Measurements from ENCODE around the gene MAPK8. TPM values are rescaled to one million over a fixed set of nuclear protein-coding genes. Genes with fewer than 3 reads are reported as not detected.
"Not testable (repeated sequence)": the region's sequence is repeated elsewhere in the genome, so short reads cannot be mapped to it uniquely, and the experiment has no call there.

Gene MAPK8
- total RNA-seq, 1 donor from 2014 or later: 30.6 TPM

DNA sequence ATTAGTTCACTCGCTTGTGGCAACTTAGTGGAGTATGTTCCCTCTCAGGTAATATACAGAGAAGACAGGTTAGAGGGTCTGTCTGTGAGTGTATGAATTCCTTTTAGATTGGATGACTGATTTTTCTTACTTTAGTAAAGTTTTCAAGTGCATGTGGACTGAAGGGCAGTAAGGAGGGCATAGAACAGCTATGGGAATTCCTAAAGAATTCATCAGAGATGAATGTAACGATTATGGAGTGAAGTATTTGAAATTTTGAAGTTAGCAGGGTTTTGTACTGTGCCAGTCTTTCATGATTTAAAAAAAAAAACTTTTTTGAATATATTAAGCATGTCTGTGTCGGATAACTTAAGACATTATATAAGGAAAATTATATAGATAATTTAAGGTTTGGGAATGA, 15.5 kb downstream of the MAPK8 start:
- no peak for ATAC-seq (ENCODE audit: poor library complexity)
- DNase-seq: no peak
- intact Hi-C loops (cut with DNase I): no loop called here

DNA sequence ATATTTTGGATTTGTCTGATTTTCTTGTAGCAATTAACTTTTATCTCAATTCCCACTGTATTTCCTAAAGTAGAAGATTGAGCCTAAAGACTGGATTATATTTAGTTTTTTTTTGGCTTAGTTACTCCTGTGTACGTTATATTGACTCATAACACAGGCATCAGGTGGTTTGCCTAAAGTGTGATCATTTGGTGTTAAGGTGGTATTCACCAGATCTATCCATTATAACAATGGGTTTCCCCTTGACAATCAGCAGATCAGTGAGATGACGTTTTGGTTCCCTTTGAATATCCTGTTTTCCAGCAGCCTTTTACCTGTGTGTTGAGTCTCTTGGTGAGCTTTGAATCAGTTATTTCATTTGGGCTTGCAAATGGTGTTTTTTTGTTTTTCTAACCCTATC, 18.1 kb downstream of the MAPK8 start:
- ATAC-seq (ENCODE audit: poor library complexity) (no peak), DNase-seq (no peak)
- intact Hi-C loops (cut with DNase I): no loop called here

DNA sequence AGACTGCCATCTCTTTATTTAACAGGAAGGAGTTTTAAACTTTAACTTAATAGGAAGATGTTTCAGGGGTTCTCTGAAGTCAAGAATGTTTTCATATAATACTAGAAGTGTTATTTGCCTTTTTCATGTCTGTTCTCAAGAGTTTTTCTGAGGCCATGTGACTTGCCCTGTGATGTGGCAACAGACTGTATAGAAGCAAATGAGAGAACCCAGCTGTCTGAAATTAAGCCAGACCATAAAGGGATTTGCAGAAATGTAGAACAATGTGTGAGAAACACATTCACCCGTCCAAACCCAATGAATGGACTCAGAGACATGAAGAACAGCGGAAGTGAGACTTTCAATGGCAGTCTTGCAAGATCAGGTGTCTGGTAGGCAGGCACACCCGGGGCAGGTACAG, 23.8 kb downstream of the MAPK8 start:
- DNase-seq: no peak
- intact Hi-C loops (cut with DNase I): no loop called here
- no peak for ATAC-seq (ENCODE audit: poor library complexity)

DNA sequence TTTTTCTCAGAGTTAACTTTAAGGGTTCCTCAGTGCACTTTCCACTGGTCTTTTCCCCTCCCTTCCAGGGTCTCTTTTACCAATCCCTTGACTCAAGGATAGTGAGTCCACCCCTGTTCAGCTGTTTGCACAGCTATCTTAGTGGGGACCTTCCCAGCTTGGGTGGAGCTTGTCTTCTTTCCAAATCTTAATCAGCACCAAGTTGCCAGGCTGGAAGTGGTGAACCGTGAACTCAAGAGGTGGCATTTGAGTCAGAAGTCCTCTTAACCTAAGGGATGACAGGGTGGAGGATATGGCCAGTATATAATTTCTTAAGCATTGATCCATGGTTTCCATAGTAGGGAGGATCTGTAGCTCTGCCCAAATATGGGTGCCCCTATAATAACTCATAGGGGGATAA, 25.0 kb downstream of the MAPK8 start:
- intact Hi-C loops (cut with DNase I): no loop called here
- ATAC-seq (ENCODE audit: poor library complexity) (no peak), DNase-seq (no peak)

DNA sequence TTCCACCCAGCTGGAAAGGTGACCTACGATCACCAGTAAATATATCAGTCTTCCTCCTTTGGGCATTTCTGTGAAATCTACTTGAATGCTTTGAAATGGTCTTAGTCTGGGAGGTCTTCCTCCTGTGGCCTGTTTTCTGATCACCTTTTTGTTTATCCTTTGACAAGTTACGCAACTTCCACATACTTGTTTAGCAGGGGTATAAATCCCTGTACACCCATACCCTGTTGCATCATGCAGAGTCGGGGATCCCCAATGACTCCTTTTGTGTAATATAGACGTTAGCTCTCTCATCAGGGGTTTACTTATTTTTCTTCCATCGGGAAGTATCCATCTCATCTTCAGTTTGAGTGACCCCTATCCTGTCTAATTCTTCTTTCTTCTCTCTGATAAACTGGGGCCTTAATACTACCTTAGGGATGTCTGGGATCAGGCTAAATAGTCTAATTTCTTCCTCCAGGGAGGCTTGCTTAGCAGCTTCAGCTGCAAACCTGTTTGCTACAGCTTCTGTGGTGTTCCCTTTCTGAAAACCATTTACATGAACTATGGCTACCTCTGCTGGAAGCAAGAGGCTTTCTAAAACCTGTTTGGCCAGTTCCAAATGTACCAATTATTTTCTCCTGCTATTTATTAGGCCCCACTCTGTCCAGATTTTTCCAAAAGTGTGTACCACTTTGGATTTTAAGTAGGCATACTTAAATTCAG, 25.8 kb downstream of the MAPK8 start:
- ATAC-seq (ENCODE audit: poor library complexity): no peak
- intact Hi-C loops (cut with DNase I): no loop called here
- DNase-seq: no peak

DNA sequence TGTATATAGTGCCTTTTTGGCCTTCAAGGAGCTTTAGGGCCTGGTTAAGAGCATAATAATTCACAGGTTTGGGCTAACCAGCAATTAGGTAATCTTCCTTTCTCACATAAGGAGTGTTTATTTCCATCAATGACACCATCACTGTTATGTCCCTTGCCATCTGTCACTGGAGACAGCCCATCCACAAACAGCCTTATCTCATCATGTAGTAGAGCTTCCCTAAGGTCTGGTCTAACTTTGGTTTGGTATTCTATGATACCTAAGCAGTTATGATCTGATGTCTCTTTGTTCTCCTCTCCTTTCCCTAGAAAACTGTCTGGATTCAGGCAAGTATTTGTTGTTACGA, 26.4 kb downstream of the MAPK8 start:
- DNase-seq (no peak), ATAC-seq (ENCODE audit: poor library complexity) (no peak)
- intact Hi-C loops (cut with DNase I): no loop called here

DNA sequence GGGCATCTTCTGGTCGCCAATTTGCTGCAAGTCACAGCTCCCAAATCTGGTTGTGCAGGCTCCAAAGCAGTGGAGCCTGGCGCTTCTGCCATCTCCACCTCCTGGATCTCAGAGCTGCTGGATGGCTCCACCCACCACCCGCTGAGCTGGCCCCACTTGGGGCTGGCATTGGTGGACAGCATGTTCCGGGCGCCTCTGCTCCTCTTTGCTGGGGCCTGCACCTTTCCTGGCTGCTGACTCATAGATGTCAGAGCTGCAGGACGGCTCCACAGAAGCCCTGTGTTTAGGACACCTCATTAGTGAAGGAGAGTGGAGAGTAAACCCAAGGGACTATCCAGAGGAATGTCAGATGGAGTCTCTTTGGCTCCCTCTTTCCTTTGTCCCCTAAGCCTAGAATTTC, 27.4 kb downstream of the MAPK8 start:
- DNase-seq (peak; percentile 64), ATAC-seq (ENCODE audit: poor library complexity) (peak; percentile 82)
- intact Hi-C loops (cut with DNase I): no loop called here

DNA sequence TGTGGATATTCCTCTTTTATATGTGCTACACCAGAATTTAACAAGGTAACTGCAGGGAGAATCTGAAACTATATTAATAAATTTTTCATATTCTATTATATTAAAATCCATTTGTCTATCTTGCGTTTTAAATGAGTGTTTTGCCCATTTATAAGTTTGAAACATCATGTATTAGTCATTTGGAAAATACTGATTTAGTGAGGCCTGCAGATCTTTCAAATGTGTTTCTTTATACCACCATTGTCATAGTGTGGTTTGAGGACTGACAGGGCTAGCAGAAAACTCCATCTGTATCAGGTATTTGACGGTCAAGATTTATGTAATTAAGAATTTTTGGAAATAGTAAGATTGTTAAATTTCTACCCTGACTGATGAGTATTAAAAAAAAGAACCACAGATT, 29.3 kb downstream of the MAPK8 start:
- DNase-seq (no peak), ATAC-seq (ENCODE audit: poor library complexity) (no peak)
- intact Hi-C loops (cut with DNase I): no loop called here

DNA sequence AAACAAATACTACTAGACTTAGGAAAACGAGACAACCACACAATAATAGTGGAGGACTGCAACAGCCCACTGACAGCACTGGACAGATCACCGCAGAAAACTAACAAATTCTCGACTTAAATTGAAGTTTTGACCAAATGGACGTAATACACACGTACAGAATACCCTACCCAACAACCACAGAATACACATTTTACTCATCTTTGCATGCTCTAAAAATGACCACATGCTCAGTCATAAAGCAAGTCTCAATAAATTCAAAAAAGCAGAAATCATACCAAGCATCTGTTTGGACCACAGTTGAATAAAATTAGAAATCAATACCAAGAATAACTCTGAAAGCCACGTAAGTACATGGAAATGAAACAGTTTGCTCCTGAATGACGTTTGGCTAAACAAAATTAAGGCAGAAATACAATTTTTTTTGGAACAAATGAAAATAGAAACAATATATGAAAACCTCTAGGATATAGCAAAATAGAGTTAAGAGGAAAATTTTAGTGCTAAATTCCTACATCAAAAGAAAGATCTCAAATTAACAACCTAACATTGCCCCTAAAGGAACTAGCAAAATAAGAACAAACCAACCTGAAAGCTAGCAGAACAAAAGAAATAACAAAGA, 30.6 kb downstream of the MAPK8 start:
- ATAC-seq (ENCODE audit: poor library complexity): no peak
- intact Hi-C loops (cut with DNase I): no loop called here
- DNase-seq: no peak

DNA sequence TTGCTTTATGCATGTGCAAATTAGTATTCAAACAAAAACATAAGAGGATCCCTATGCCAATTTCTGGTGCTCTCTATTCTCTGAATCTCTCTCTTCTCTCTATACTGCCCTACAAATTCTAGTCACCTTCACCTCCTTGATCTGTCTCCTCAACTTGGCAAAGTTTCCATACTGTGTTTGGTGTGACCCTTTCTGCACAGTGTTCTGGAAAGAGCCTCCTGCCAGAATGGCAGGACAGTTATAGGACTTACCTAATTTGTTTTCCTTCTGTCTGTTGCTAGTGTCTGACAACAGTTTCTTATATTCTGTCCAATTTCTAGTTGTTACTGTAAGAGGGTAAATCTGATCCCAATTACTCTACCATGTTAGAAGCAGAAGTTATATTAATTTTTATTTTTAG, 34.3 kb downstream of the MAPK8 start:
- intact Hi-C loops (cut with DNase I): no loop called here
- ATAC-seq (ENCODE audit: poor library complexity): peak; percentile 88
- DNase-seq: no peak

DNA sequence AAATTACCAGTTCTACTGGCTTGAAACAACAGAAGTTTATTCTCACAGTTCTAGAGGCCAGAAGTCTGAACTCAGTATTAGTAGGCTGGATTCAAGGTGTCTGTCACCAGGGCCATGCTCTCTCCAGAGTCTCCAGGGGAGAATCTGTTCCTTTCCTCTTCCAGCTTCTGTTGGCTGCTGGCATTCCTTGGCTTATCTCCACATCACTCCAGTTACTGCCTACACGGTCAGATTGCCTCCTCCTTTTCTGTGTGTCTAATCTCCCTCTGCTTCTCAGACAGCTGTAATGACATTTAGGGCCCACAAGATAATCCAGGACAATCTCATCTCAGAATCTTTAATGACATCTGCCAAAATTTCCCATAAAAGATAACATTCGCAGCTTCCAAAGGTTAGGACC, 36.6 kb downstream of the MAPK8 start:
- ATAC-seq (ENCODE audit: poor library complexity): no peak
- intact Hi-C loops (cut with DNase I): no loop called here
- DNase-seq: no peak

DNA sequence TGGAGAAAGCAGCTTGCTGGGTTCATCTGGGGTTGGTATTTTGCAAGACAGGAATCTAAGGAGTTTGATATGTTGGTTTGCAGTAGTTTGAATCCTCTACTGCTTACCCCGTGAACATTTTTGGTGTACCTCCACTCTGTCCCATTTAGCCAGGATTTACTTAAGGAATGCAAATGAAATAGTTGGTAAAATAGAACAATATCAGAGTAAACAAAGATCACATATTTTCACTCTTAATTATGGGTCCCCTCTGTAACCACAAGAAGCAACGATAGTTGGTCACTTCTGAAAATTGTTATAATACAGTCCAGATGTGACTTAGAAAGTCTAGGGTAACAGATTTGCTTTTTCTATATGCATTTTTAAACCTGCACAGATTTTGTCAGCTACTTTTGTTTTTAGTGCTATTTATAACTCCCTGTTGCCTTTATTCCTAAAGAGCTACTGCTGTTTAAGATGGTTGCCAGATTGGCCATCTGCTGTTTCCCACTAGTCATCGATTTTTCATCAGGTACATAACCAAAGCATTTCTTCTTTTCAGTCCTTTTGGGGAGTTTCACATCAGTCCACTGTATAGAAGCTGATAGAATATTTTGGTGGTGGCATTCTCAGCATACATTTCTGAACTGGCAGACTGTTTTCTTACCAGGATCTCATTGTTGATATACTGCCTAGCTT, 37.6 kb downstream of the MAPK8 start:
- ATAC-seq (ENCODE audit: poor library complexity) (no peak), DNase-seq (no peak)
- intact Hi-C loops (cut with DNase I): no loop called here

DNA sequence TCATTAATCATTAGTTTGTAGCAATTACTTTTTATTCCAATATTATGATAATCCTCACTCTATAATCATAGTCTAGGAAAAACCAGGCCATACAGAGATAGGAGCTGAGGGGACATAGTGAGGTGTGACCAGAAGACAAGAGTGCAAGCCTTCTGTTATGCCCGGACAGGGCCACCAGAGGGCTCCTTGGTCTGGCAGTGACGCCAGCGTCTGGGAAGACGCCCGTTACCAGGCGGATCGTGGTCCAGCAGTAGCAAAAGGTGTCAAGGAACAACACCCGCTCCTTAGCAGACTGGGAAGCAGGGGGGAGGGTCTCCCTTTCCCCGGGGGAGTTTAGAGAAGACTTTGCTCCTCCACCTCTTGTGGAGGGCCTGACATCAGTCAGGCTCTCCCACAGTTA, 39.8 kb downstream of the MAPK8 start:
- intact Hi-C loops (cut with DNase I); DNase-seq; ATAC-seq (ENCODE audit: poor library complexity): not testable (repeated sequence)

DNA sequence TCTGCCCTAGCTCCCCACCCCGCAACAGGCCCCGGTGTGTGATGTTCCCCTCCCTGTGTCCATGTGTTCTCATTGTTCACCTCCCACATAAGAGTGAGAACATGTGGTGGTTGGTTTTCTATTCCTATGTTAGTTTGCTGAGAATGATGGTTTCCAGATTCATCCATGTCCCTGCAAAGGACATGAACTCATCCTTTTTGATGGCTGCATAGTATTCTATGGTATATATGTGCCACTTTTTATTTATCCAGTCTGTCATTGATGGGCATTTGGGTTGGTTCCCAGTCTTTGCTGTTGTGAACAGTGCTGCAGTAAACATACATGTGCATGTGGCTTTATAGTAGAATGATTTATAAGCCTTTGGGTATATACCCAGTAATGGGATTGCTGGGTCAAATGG, 41.1 kb downstream of the MAPK8 start:
- ATAC-seq (ENCODE audit: poor library complexity): not testable (repeated sequence)

DNA sequence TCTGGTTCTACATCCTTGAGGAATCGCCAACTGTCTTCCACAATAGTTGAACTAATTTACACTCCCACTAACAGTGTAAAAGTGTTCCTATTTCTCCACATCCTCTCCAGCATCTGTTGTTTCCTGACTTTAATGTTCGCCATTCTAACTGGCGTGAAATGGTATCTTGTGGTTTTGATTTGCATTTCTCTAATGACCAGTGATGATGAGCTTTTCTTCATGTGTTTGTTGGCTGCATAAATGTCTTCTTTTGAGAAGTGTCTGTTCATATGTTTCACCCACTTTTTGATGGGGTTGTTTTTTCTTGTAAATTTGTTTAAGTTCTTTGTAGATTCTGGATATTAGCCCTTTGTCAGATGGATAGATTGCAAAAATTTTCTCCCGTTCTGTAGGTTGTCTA, 41.5 kb downstream of the MAPK8 start:
- ATAC-seq (ENCODE audit: poor library complexity); DNase-seq; intact Hi-C loops (cut with DNase I): not testable (repeated sequence)

More for the DNA sequence above, 41.1 kb downstream of the MAPK8 start:
- intact Hi-C loops (cut with DNase I); DNase-seq: not testable (repeated sequence)

DNA sequence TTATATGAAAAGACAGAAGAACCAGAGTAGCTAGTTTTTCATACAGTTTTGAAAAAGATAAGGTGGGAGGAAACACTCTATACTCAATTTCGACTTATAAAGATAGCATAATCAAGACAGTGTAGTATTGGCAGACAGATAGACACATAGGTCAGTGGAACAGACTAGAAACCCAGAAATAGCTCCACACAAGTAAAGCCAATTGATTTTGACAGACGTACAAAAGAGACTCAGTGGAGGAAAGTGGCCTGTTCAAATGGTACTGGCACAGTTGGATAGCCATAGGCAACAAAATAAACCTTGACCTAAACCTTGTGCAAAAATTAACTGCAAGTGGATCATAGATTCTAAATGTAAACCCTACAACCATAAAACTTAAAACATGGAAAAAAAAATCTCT, 46.8 kb downstream of the MAPK8 start:
- intact Hi-C loops (cut with DNase I): no loop called here
- peak; percentile 65 for ATAC-seq (ENCODE audit: poor library complexity)
- no peak for DNase-seq

DNA sequence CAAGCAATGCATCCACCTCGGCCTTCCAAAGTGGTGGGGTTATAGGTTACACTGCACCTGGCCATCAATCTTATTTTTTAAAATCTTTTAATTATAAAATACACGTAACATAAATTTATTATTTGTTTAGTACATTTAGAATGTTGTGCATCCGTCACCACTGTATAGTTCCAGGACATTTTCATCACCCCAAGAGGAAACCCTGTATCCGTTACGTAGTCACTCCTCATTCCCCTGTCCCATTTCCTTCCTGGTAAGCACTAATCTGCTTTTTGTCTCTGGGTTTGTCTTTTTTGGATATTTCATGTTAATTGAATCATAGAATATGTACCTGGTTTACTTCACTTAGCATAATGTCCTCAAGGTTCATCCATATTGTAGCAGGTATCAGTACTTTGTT, 51.2 kb downstream of the MAPK8 start:
- DNase-seq: no peak
- intact Hi-C loops (cut with DNase I): no loop called here
- no peak for ATAC-seq (ENCODE audit: poor library complexity)

DNA sequence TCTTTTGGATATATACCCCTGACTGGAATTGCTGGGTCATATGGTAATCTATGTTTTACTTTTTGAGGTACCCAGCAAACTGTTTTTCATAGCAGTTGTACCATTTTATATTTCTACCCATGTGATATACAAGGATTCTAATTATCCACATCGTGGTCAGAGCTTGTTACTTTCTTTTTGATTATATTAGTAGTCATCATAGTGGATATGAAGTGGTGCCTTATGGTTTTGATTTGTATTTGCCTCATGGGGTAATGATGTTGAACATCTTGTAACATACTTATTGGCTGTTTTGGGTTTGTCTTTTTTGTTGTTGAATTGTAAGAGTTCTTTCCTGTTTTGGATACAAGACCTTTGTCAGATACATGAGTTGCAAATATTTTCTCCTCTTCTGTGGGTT, 51.7 kb downstream of the MAPK8 start:
- ATAC-seq (ENCODE audit: poor library complexity): no peak

DNA sequence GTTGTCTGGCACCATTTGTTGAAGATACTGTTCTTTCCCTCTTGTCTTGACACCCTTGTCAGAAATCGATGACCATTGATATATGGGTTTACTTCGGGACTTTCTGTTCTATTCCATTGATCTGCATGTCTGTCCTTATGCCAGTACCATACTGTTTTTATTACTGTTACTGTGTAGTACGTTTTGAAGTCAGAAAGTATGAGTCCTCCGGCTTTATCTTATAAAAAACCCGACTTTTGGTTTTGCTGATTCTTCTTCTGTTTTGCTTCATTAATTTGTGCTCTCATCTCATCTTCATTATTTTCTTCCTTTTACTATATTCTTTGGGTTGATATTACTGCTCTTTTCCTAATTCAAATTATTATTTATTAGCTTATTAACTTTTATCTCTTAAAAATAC, 52.4 kb downstream of the MAPK8 start:
- intact Hi-C loops (cut with DNase I): no loop called here
- no peak for ATAC-seq (ENCODE audit: poor library complexity)
- DNase-seq: no peak

More for the DNA sequence above, 51.7 kb downstream of the MAPK8 start:
- intact Hi-C loops (cut with DNase I): no loop called here
- DNase-seq: no peak

DNA sequence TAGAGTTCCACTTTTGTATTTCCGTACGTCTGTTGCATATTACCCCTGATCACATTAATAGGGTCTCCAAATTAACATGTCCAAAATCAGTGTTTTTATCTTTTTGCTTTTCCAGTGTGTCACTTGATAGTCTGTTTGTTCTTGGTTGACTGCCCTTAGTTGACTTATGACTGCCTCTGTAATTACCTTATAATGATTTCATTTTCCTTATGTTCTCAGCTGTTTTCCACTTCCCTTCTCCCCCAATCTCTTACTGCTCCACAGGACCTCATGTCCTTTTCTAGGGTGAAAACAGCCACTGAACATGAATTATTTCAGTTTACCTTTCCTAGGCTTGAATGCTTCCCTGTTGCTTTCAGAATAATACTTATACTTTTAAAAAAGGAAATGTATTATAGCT, 54.7 kb downstream of the MAPK8 start:
- DNase-seq: no peak
- intact Hi-C loops (cut with DNase I): loop anchor here (5.0 kb wide), 1 partner anchor 146 kb away; no protein-coding TSS in a partner anchor
- ATAC-seq (ENCODE audit: poor library complexity): no peak

All from Right ventricle myocardium superior (tissue), 1 donor.